Gastroesophageal sphincter (tissue), 4 donors: ENCODE results near the gene HAUS7. TPM values are rescaled to one million over a fixed set of nuclear protein-coding genes. Genes with fewer than 3 reads are reported as not detected.

Experiments
- ATAC-seq: fragments of 150-250 bp; one replicate; pipeline ENCODE4 v1.9.1; 2016; ENCODE audit warnings: mild to moderate bottlenecking, moderate library complexity
- H3K27ac ChIP-seq, 4 donors: fragments of 200-600 bp; sonication (generic) in 3 of 4; 1 replicate in 3 of 4; 2 replicates in 1 of 4; pipeline ENCODE4 v1.5.1; 2016 to 2019
- H3K27me3 ChIP-seq: fragments of 200-600 bp; sonication (generic); one replicate; pipeline ENCODE4 v1.5.1; 2019
- H3K36me3 ChIP-seq, 2 donors: fragments of 200-600 bp; sonication (generic); one replicate each; pipeline ENCODE4 v1.5.1; 2019; ENCODE audit warnings: control low read depth in 1 of 2
- H3K4me1 ChIP-seq, 3 donors: fragments of 200-600 bp; sonication (generic); 1 replicate in 2 of 3; 2 replicates in 1 of 3; pipeline ENCODE4 v1.5.1; 2016 to 2019; ENCODE audit warnings: control low read depth in 2 of 3
- H3K4me3 ChIP-seq, 2 donors: fragments of 200-600 bp; sonication (generic); one replicate each; pipeline ENCODE4 v1.5.1; 2019; ENCODE audit warnings: mild to moderate bottlenecking in 1 of 2, moderate library complexity in 1 of 2
- H3K9me3 ChIP-seq, 3 donors: fragments of 200-600 bp; sonication (generic); one replicate each; pipeline ENCODE4 v1.5.1; 2017 to 2019; ENCODE audit warnings: control low read depth in 2 of 3
- EP300 ChIP-seq: sonication (generic); formaldehyde crosslinking; IDR thresholded peaks from one replicate; pipeline ENCODE4 v1.6.1; 2017; ENCODE audit warnings: antibody characterized with exemption, mild to moderate bottlenecking
- POLR2A ChIP-seq, 2 donors: fragments of 450-650 bp; IDR thresholded peaks; one replicate each; pipeline ENCODE4 v1.6.1; 2017; ENCODE audit warnings: antibody characterized with exemption in 2 of 2, mild to moderate bottlenecking in 2 of 2, moderate library complexity in 1 of 2
- POLR2AphosphoS5 ChIP-seq: sonication (generic); formaldehyde crosslinking; IDR thresholded peaks from one replicate; pipeline ENCODE4 v1.6.1; 2017; ENCODE audit warnings: antibody characterized with exemption
- WGBS, 2 donors: methylation state at CpG; one replicate each; pipeline ENCODE4 v1.1.5; 2018; ENCODE audit warnings: low coverage in 1 of 2; 5-methylcytosine and 5-hydroxymethylcytosine counted together
- total RNA-seq, 4 donors: library from RNA; depleted of rRNA; stranded (reverse); fragments of >200 nt; gene quantifications; one replicate each; pipeline ENCODE4 v1.1.0, GENCODE V29; 2016
- TF ChIP-seq, protein P1 (sequence below), 4 experiments: fragments of 200-600 bp in 2 of 4; fragments of 450-650 bp in 2 of 4; sonication (generic) in 1 of 4; IDR thresholded peaks; one replicate each; pipeline ENCODE4 v1.5.1; 2017 to 2019; ENCODE audit warnings: antibody characterized with exemption in 4 of 4, mild to moderate bottlenecking in 2 of 4, moderate library complexity in 2 of 4

HAUS7 gene
- total RNA-seq, 4 donors from 2014 or later: 20.2 to 34.0 (median 28.3) TPM

DNA sequence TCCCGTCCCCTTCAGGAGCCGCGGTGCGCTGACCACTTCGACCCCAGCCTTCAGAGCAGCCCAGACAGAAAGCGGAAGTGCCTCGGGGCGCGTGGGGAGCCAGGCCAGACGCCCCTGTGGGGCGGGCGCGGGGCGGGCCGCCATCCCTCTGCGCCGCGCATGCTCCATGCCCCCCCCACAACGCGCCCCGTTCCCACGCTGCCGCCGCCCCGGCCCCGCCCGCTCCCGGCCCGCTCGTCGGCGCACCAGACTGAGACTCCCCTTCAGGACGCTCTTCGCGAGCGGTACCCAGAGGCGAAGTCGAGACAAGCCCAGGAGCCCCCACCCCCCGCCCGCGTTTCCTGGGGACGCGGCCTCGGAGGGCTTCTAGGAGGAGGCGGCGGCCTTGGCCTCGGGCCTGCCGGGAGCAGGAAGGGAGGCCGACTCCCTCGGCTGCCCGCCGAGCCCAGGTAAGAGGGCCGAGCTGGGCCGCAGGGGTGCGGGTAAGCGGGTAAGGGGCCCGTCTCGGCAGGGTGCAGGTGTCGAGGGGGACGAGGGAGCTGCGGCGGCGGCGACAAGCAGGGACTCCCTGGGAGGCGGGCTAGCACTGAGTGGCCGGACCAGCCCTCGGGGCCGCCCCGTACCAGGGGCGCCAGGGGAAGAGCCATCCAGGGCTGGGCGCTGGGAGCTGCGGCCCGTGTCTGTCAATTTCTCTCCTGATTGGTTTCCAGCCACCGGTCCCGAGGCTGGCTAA, 59.0 kb downstream of the HAUS7 start, which contains the start of gene ZFP92:
TSS of gene ZFP92 (plus strand) at position 218 of the 733 bp plus-strand sequence. CDS start 6,851 bp downstream, outside the sequence.
- peaks cover 0 to 23% (median 0%) of the 10 kb centered on the region in 3 donors for H3K4me1 ChIP-seq
- H3K4me3 ChIP-seq: peak within 1 kb of the TSS; percentile 61 to 63
- ATAC-seq: peak; percentile 52
- H3K27ac ChIP-seq: peak within 1 kb of the TSS in 3 of 4 donors; percentile 4 to 69 (median 24)
- WGBS, 2 donors: no CpG with 5 or more reads among the region's 75 CpGs
- no peaks in the 10 kb centered on the region for H3K9me3 ChIP-seq
- H3K27me3 ChIP-seq: no peaks in the 10 kb centered on the region
- H3K36me3 ChIP-seq: no peaks in the 10 kb centered on the region
- no peak for TF ChIP-seq EP300
- TF ChIP-seq, protein P1, sequence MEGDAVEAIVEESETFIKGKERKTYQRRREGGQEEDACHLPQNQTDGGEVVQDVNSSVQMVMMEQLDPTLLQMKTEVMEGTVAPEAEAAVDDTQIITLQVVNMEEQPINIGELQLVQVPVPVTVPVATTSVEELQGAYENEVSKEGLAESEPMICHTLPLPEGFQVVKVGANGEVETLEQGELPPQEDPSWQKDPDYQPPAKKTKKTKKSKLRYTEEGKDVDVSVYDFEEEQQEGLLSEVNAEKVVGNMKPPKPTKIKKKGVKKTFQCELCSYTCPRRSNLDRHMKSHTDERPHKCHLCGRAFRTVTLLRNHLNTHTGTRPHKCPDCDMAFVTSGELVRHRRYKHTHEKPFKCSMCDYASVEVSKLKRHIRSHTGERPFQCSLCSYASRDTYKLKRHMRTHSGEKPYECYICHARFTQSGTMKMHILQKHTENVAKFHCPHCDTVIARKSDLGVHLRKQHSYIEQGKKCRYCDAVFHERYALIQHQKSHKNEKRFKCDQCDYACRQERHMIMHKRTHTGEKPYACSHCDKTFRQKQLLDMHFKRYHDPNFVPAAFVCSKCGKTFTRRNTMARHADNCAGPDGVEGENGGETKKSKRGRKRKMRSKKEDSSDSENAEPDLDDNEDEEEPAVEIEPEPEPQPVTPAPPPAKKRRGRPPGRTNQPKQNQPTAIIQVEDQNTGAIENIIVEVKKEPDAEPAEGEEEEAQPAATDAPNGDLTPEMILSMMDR (IDR thresholded peaks at IDR 0.05): no peak
- no peak for TF ChIP-seq POLR2AphosphoS5
- no peak for TF ChIP-seq POLR2A (IDR thresholded peaks at IDR 0.05)

DNA sequence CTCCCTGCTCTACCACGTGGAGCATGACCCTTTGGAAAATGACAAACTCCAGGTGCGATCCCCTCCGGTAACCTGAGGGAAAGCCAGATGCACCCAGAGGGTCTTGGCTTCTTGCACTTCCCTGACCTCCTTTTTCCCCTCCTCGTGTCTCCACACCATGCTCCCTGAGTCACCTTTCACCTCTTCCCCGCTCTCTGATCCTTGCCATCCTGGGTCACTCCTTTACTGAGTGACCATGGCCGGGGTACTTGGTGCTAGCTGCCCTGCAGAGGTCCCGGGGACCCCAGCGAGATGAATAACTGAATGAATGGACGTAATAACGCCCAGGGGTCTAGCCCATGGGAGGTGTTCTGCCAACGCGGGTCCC, 59.5 kb downstream of the HAUS7 start:
- no peaks in the 10 kb centered on the region for H3K36me3 ChIP-seq
- TF ChIP-seq EP300: no peak
- H3K4me1 ChIP-seq: peaks cover 0 to 23% (median 0%) of the 10 kb centered on the region in 3 donors
- WGBS, 2 donors: 29 to 61% methylated on average over 1 to 3 of the region's 12 CpGs
- ATAC-seq: no peak
- H3K9me3 ChIP-seq: no peaks in the 10 kb centered on the region
- no peaks in the 10 kb centered on the region for H3K27me3 ChIP-seq
- peak overlapping the region; percentile 61 to 63 for H3K4me3 ChIP-seq
- peak overlapping the region in 1 of 4 donors; percentile 69 for H3K27ac ChIP-seq

DNA sequence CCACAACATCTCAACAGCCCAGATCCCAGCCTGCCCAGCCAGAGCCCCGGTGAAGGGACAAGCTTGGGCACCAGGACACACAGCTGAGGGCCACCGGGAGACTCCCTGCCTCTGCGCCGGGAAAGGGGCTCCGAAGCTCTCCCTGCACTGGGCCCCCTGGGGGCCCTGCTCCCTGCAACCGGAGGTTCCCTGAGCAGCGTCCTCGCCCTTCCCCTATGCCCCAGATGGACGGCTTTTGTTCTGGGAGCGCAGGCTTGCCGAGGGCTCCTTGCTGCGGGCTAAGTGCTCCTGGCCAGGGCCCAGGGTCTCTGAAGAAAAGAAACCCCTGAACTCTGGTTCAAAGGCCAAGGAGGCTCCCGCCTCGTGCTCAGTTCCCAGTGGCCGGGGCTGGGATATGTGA, 60.0 kb downstream of the HAUS7 start:
- H3K4me3 ChIP-seq: no peak overlapping the region
- WGBS, 2 donors: 89% methylated on average over 3 of the region's 15 CpGs; no CpG with 5 or more reads in 1 of the 2 donors
- H3K36me3 ChIP-seq: no peaks in the 10 kb centered on the region
- TF ChIP-seq POLR2AphosphoS5 (no peak), POLR2A (IDR thresholded peaks at IDR 0.05) (no peak), EP300 (no peak)
- TF ChIP-seq, protein P1 (IDR thresholded peaks at IDR 0.05): no peak
- no peaks in the 10 kb centered on the region for H3K27me3 ChIP-seq
- no peaks in the 10 kb centered on the region for H3K9me3 ChIP-seq
- no peak overlapping the region for H3K27ac ChIP-seq
- no peak for ATAC-seq
- H3K4me1 ChIP-seq: peaks cover 0 to 23% (median 0%) of the 10 kb centered on the region in 3 donors

DNA sequence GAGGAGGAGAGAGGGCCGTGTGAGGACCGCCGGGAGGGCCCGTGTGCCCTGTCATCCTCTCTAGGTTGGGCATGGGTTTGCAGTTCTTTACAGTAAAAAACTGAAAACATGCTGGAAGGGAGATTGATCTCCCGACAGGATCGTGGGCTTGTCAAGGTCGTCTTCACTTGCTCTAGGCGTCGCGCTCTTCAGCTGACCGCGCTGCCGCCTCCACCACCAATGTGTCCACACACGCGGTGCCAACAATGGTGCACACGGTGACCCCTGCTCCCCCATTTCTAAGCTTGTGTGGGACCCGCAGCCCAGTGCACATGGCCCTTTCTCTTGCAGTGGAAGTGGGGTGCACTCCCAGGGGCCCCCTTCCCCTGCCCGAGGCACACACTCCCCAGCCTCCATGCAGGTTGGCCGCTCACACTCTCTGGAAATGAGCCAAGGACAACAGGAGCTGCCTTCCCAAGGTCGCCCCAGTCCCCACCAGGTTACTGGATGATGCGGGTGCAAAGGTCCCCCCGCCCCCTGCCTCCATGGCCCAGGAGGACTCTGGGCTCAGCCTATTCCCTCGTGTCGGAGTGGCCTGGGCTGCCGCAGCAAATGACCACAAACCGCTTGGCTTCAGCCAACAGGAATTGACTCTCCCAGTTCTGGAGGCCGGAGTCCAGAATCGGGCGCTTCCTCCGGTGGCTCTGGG, 60.8 kb downstream of the HAUS7 start:
- Histone ChIP-seq H3K27me3 (no peaks in the 10 kb centered on the region), H3K4me3 (no peak overlapping the region), H3K36me3 (no peaks in the 10 kb centered on the region), H3K9me3 (no peaks in the 10 kb centered on the region), H3K4me1 (peaks cover 0 to 23% (median 0%) of the 10 kb centered on the region in 3 donors), H3K27ac (no peak overlapping the region)
- 96% methylated on average over 10 of the region's 30 CpGs; no CpG with 5 or more reads in 1 of the 2 donors for WGBS, 2 donors
- TF ChIP-seq EP300 (no peak), POLR2AphosphoS5 (no peak), POLR2A (IDR thresholded peaks at IDR 0.05) (no peak)
- TF ChIP-seq, protein P1 (IDR thresholded peaks at IDR 0.05): no peak
- no peak for ATAC-seq

DNA sequence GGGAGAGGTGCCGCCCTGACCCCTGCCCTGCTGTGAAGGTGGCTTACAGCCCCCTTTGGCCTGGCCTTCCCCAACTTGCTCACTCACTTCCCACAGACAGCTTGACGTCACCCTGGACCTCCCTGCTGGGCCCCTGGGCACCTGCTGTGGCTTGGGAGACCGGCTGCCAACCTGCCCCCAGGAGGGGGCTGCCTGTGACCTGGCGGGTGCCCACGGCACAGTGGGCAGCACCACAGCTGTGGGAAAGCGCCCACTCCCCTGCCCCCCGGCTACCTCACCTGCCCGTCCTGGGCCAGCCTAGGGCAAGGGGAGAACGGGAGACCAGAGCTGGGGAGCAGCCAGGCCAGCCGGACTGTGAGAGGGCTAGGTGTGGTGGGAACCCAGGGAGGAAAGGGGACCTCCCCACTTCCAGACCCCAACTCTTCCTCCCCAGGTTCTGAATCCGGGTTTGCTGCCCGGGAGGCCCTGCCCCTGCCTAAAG, 61.5 kb downstream of the HAUS7 start:
- TF ChIP-seq POLR2A (IDR thresholded peaks at IDR 0.05): no peak
- TF ChIP-seq, protein P1 (IDR thresholded peaks at IDR 0.05): no peak
- no peak for TF ChIP-seq POLR2AphosphoS5
- WGBS, 2 donors: no CpG with 5 or more reads among the region's 12 CpGs
- H3K27me3 ChIP-seq: no peaks in the 10 kb centered on the region
- no peak for ATAC-seq
- H3K4me3 ChIP-seq: no peak overlapping the region
- no peak overlapping the region for H3K27ac ChIP-seq
- peaks cover 0 to 23% (median 0%) of the 10 kb centered on the region in 3 donors for H3K4me1 ChIP-seq
- no peaks in the 10 kb centered on the region for H3K9me3 ChIP-seq
- no peaks in the 10 kb centered on the region for H3K36me3 ChIP-seq
